ENCODE data around the gene SIX5.

The SIX5 gene

GRCh38 chr19:45773384-45773783 lies 4.3 kb upstream of the SIX5 start:
- DNase-seq, result no peak

- no peak for DNase-seq
Measured at GRCh38 chr19:45772912-45773311, 3.9 kb upstream of the SIX5 start.

- DNase-seq, result no peak
Measured at GRCh38 chr19:45772130-45772840, 3.2 kb upstream of the SIX5 start.

GRCh38 chr19:45771311-45771933 lies 2.4 kb upstream of the SIX5 start:
- DNase-seq, result no peak

GRCh38 chr19:45770192-45771101 lies 1.4 kb upstream of the SIX5 start:
- peak; percentile 98 for DNase-seq

- DNase-seq, result no peak
Measured at GRCh38 chr19:45769821-45770191, 754 bp upstream of the SIX5 start.

GRCh38 chr19:45768655-45768983 lies 433 bp downstream of the SIX5 start:
- peak; percentile 50 for DNase-seq

GRCh38 chr19:45767881-45768654 lies 984 bp downstream of the SIX5 start:
- DNase-seq, result peak; percentile 56

GRCh38 chr19:45767410-45767880 lies 1.6 kb downstream of the SIX5 start:
- peak; percentile 89 for DNase-seq

GRCh38 chr19:45766869-45767346 lies 2.1 kb downstream of the SIX5 start:
- no peak for DNase-seq

- DNase-seq, result no peak
Measured at GRCh38 chr19:45766296-45766868, 2.7 kb downstream of the SIX5 start.

GRCh38 chr19:45765702-45766295 lies 3.3 kb downstream of the SIX5 start:
- DNase-seq, result no peak

GRCh38 chr19:45764945-45765701 lies 3.9 kb downstream of the SIX5 start:
- DNase-seq, result no peak

- DNase-seq, result no peak
Measured at GRCh38 chr19:45764475-45764874, 4.6 kb downstream of the SIX5 start.

- DNase-seq, result no peak
Measured at GRCh38 chr19:45763691-45764294, 5.3 kb downstream of the SIX5 start.

- no peak for DNase-seq
Measured at GRCh38 chr19:45762870-45763631, 6.0 kb downstream of the SIX5 start.

- DNase-seq, result no peak
Measured at GRCh38 chr19:45761714-45762113, 7.3 kb downstream of the SIX5 start.

- no peak for DNase-seq
Measured at GRCh38 chr19:45758921-45759320, 10.1 kb downstream of the SIX5 start.

- no peak for DNase-seq
Measured at GRCh38 chr19:45757695-45758094, 11.4 kb downstream of the SIX5 start.

GRCh38 chr19:45754323-45754722 lies 14.7 kb downstream of the SIX5 start:
- no peak for DNase-seq
